Measurements from ENCODE around the gene ABCG1.

ABCG1 gene

DNA sequence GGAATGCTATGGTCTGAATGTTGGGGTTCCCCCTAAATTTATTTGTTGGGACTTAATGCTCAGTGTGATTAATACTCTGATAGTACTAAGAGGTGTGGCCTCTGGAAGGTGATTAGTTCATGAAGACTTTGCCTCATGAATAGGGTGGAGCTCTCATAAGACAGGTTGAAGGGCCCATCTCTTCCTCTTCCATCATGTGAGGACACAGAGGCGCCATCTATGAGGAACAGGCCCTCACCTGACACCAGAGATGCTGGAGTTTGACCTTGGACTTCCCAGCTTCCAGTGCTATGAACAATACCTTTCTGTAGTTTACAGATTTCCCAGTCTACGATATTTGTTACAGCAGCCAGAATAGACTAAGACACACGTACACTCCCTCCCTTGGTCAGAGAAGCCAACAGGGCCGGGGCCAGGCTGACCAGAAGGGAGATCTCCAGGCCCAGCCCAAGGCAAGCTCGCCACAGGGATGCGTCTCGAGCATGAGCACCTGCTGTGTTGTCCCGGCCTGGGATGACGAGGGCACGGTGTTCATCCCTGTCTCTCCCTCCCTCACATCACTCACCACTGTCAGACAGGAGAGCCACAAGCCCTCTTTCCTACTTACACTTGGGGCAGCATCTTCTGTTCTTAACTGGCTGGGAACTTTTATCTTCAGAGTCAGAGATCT is 4.7 kb upstream of the ABCG1 start:
- no peak for DNase-seq (ENCODE audit: low read depth in 1 of 2, low spot score in 1 of 2)

DNA sequence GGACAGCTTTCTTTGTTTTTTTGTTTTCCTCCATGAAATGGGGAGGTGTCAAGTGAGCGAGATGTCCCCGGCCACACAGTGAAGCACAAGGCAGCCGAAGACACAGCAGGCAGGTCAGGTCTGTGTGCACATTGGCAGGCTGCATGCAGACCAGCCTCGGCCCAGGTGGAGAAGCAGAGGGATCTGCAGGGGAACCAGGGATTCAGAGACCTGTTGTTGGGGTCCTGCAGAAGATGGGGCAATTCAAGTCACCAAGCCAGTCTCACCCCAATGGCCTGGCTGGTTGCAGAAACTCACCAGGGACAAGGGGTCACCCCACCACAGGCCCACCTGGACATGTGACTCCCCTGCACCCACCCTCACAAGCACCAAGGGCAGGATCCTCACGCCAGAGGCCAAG is 4.0 kb upstream of the ABCG1 start:
- DNase-seq (ENCODE audit: low read depth in 1 of 2, low spot score in 1 of 2), result no peak

DNA sequence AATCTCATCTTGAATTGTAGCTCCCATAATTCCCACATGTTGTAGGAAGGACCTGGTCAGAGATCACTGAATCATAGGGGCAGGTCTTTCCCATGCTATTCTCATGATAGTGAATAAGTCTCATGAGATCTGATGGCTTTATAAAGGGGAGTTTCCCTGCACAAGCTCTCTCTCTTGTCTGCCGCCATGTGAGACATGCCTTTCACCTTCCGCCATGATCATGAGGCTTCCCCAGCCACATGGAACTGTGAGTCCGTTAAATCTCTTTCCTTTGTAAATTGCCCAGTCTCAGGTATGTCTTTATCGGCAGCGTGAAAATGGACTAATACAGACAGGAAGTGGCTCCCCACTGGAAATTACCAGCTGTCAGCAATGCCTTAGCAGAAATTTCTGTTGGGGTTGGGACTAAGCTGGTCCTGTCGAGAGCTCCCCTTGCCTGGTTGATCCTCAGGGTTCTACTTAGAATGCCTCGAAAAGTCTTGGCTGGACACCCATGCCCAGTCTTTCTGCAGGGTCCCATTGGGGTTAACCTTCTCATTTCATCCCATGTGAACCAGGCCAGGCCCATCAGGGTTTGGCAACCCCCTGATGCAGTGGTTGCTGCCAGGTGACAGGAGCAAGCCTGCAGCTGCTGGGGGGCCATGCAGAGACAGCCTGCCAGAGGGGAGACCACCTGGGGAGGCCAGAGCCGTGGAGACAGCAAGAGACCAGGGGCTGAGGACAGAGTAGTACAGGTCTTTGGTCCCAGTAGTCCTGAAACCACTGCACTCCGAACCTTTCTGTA is 2.8 kb upstream of the ABCG1 start:
- DNase-seq (ENCODE audit: low read depth in 1 of 2, low spot score in 1 of 2), result no peak

DNA sequence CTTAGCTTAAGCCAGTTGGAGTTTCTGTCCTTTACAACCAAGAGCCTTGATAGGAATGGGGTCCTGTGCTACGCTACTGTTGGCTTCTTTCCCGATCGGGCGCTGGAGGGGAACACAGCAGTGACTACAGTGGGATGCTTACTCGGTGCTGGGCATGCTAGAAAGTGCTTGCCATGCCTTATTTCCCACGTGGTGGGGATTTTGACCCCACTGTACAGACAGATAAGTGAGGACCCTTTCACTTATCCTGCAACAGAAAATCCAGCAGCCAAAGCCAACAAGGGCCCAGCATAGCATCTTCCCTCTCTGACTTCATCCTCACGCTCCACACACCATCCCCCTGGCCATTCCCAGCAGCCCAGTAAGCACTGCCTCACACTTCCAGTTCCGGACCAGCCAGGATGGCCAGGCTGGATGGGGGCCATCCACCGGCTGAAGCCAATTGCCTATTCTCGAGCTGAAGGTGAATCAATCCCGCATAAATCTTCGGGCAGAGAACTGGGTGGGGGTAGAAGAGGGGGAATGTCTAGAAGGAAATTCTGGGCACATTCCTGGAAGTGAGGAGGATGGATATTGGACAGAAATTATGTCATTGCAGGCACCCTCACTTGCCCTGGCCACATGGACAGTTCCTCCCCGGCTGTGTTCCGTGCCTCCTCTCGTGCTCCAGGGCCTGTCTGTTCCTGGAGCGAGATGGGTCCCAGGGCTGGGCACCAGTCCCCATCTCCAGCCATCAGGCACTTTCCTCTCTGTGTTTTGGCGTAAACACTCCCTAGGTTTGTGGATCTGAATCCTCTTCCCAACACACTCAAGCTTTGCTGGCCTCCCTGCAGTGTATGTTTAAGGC is 2.0 kb upstream of the ABCG1 start:
- no peak for DNase-seq (ENCODE audit: low read depth in 1 of 2, low spot score in 1 of 2)

DNA sequence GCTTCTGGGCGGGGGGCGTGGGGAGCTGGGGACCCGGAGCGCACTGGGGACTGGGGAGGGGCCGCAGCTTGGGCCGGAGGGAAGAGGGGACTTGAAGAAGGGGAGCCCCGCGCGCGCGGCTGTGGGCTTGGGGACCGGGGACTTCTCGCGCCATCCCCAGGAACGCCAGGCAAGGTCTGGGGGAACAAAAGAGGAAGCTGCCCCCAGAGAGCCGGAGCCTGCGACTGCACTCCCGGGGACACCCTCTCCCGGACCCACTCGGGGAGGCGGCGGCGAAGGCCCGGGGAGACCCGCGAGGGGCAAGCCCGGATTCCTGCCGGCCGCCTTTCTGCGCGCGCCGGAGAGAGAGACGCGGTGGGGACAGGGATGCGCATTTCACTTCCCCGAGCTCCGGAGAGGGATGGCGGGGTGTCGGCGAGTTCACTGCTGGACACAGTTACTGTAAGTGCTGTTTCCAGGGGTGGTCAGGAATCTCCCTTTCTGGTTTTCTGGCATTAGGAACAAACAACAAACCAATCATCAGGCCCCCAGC is 732 bp downstream of the ABCG1 start:
- DNase-seq (ENCODE audit: low read depth in 1 of 2, low spot score in 1 of 2), result no peak

DNA sequence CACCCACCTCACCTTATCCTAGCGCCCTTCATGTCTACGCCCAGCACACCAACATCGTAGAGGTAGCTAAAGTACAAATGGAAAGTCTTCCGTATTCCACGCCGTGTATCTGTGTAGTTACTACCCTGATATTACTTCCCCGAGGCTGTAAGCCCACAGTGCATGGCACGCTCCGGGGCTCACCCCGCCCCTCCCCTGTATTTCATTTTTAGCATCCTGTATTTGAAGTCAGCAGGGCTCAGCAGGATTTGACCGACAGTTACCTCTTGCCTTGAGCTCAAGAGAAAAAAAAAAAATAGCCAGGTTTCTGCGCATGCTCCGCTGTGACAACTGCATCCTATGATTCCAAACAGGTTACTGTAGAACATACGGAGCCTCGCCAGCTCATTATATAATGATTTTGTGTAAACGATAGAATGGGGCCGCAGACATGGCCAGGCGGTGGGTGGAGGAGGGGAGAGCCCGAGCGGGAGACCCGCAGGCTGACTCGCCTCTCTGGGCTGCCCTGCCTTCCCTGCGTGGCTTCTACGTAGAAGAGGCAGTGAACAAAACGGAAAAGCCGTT is 1.3 kb downstream of the ABCG1 start:
- peak; percentile 38 to 39 for DNase-seq (ENCODE audit: low read depth in 1 of 2, low spot score in 1 of 2)

DNA sequence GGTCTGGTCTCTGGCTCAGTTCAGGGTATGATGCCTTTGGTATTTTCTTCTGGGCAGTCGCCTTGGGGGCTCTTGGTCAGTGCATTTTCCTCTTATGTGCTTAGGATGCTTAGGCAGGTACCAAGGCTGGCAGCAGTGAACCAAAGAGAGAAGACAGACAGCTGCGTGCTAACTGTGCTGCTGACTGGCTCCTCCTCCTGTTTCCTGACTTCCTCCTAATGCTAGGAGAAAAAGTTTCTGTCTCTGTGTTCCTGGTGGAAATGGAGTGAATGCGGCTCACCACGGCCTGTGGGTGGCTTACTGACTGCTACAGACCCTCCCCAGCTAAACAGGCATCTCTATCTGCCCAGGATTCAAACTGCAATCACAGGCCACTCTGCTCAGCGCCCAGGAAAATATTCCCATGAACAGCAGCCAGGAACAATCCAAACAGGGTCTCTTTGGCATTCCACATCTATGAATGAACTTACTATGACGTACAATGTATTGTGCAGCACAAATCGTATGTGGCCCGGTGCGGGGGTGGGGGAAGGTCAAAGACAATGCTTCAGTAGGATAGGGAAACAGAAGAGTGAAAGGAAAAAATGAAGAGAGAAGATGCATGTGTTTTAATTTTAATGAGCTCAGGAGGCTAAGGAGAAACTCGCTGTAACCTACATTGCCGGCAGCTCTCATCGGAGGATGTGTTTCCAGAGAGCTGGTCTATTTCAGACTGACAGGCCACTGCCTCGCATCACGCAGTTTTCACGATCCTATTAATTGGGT is 2.8 kb downstream of the ABCG1 start:
- DNase-seq (ENCODE audit: low read depth in 1 of 2, low spot score in 1 of 2), result no peak

DNA sequence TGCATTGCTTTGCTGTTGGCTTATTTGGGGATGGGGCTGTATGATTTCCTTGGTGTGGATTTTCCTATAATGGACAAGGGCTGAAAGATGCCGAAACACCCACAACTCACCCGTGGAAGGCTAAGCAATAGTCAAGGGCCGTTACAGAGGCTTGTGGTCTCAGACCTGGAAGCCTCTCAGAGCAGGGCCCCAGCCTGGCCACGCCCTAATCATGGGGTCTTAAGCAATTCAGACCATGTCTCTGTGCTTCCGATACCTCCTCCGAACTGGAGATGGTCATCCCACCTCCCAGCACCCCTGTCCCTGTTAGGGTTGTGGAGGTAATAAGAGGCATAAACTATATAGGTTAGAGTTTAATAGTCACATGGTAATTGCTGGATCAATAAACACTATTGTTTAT is 3.4 kb downstream of the ABCG1 start:
- DNase-seq (ENCODE audit: low read depth in 1 of 2, low spot score in 1 of 2), result no peak

DNA sequence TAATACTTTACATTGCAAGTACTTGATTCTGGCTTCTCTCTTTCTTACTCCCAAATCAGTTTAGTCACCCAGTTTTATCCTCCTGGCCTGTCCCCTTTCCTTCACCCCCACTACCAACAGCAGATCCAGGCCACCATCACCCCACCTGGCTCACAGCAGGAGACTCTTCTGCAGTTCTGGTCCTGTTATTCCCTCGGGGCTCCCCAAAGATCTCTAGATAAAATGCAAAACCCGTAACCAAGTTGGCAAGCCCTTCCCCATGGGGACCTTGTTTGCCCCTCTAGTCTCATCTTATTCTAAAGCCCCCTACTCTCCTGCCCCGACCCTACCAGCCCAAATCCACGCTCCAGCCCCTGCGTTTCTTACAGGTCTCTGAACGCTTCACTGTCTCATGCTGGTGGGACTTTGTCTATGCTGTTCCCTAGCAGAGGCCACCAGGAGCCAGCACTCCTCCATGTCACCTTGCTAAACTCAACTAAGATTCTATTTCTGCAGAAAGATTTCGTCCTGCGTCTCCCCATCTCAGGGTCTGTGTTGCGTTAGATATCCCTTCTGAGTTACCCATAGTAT is 4.0 kb downstream of the ABCG1 start:
- DNase-seq (ENCODE audit: low read depth in 1 of 2, low spot score in 1 of 2), result no peak

DNA sequence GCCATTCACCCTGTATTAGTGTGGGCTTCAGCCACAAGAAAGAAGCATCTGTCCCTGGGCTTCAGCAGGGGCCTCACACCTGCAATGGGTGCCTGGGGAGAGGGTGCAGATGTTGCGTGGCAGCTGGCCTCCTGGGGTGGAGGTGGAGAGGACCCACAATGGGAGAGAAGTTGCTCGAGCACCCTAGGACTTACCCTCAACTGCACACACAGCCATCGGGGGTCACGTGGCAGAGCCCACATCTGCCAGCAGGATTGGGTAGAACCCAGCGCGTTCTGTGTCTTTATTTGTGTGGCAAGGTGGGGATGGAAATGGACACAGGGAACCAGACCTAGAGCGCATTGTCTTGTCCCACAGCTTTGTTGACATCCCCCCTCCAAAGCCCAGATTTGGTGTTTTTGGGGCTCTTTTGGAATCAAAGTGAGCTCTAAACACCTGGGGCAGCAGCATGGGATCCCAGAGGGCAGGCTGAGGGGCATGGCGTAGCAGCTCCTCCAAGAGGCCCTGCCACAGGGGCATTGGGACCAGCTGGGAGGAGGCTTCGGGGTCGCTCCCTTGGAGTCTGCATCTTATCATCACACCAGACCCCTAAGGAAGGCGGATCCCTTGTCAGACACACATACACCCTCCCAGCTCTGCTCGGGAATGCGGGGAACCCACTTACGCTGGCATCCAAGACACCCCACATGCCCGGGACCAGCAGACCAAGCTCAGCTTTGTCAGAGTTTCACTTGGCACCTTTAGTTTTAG is 5.1 kb downstream of the ABCG1 start:
- no peak for DNase-seq (ENCODE audit: low read depth in 1 of 2, low spot score in 1 of 2)

DNA sequence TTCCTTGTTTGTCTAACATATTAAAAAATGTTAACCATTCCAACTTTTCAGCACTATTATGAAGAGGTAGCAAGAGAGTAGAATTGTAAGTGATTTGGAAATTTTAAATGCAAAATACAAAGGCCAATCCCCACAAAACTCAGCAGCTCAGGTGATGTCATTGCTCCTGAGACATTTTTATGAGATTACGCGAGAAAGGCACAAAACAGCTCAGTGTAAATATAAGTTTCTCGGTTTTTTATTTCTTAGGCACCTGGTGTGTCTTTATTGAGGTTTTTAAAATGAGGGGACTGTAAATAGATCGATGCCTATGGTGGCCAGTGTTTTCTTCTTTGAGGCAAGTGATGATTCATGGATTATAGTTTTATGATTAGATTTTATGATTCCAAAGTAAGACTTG is 6.1 kb downstream of the ABCG1 start:
- no peak for DNase-seq (ENCODE audit: low read depth in 1 of 2, low spot score in 1 of 2)

DNA sequence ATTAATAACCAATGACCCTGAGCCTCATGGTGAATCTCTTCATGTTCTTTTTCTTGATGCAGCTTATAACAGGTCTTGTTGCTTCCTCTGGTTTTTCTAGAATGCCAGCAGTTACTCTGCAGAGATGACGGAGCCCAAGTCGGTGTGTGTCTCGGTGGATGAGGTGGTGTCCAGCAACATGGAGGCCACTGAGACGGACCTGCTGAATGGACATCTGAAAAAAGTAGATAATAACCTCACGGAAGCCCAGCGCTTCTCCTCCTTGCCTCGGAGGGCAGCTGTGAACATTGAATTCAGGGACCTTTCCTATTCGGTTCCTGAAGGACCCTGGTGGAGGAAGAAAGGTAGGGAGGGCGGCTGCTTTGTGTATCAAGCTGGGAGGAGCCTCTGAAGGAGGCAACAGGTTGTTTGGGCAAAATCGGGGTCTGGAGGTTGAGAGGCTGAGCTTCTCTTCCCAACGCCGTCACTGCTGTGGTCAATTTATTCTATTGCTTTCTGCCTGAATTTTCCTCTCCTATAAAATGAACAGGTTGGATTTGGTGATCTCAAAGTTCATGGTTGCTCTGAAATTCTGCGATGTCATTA is 6.7 kb downstream of the ABCG1 start:
- DNase-seq (ENCODE audit: low read depth in 1 of 2, low spot score in 1 of 2), result no peak

DNA sequence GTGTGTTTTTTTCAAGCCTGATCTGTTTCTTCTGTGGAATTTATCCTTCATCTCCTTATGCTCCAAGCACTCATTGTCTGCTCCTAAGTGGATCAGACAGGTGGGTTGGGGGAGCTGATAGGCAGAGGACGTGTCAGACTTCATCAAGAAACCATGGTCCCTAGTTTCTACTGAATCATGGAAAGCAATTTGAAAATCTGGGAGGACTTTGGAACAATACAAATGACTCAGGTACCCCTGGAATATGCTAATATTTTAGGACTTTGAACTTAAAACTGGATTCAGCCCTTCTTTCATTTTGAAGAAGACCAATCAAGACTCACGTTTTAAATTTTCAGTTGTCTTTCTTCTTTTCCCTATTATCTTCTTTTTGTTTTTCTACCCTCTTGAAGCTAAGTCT is 7.7 kb downstream of the ABCG1 start:
- DNase-seq (ENCODE audit: low read depth in 1 of 2, low spot score in 1 of 2), result no peak

DNA sequence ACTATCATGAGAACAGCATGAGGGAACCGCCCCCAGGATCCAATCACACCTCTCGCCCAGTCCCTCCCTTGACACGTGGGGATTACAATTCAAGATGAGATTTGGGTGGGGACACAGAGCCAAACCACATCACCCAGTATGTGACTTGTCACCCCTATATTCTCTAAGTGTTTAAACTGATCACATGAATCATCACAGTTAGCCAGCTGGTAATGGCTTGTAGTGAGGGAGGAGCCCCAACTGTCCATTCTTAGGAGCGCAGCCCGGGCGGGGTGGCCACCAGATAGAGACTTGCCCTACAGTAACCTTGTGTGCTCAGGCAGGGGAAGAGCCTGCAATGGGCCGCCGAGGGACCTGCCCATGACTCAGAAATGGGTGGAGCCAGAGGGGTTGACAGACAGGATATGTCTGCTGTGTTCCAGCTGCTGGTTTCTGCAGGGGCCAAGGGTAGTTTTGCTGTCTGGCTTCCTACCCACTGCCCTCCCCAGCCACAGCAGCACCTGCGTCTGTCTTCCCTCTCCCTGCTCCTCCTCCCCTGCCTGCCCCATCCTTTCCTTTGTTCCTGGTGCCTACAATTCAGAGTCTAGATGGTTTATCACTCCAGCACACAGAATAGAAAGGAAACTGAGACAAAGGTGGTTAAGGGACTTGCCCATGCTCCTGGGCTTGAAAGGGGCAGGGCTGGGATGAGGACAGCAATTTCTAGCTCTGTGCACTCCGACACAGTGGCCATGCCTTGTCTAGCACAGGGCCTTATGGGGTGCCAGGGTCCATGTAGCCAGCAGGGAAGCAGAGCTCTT is 9.2 kb downstream of the ABCG1 start:
- peak; percentile 77 to 83 for DNase-seq (ENCODE audit: low read depth in 1 of 2, low spot score in 1 of 2)

DNA sequence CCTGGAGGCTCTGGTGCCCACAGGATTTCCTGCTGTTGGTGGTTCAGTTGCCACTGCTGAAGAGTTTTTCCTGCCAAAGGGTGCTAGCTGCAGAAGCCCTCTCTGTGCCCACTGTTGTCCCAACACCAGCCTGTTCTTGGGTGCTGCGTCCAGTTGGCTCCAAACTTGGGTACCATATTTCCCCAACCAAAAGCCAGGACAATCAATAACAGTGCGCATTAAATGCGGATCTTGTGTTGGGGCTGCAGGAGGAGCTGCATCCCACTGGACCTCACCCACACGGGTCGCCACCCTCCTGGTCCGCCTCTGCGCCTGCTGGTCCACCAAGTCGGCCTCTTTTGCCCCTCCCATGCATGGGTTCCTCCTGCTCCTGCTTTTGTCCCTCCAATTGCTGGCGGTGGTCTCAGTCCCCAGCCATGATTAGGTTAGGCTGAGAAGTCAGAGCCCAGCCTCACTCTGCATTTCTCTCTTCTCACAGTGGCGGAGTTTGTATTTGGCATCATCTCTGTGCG is 9.8 kb downstream of the ABCG1 start:
- no peak for DNase-seq (ENCODE audit: low read depth in 1 of 2, low spot score in 1 of 2)

DNA sequence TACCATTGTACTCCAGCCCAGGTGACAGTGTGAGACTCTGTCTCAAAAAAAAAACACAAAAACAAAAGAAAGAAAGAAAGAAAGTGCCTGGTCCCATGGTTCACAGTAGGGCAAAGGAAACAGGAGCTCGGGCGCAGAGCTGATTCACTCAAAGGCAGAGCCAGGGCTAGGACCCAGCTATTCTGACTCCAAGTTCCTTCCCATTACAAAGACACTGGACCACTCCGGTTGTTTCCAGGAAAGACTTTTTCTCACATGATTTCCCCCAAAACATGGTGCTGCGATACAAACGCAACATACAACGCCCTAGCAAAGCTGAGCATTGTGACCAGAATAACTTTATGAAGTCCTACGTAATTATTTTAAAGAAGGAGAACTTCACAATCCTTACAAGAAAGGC is 10.7 kb downstream of the ABCG1 start:
- DNase-seq (ENCODE audit: low read depth in 1 of 2, low spot score in 1 of 2), result no peak

DNA sequence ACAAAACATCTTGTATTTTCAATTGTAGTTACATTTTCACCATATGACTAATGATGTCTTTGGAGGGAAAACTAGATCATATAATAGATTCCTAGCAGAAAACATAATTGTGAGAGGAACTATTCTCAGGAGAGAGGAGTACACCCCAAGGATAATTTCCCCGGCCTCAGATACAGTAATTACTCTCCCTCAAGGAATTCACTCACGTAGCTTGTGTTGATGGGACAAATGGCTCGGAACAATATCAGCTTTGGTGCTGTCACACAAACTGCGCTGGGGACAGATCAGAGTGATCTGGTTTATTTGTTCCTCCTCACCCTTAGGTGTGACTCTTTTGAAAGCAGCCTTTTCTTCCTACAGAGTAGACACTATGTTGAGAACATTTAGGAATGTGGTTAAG is 11.2 kb downstream of the ABCG1 start:
- DNase-seq (ENCODE audit: low read depth in 1 of 2, low spot score in 1 of 2), result no peak

DNA sequence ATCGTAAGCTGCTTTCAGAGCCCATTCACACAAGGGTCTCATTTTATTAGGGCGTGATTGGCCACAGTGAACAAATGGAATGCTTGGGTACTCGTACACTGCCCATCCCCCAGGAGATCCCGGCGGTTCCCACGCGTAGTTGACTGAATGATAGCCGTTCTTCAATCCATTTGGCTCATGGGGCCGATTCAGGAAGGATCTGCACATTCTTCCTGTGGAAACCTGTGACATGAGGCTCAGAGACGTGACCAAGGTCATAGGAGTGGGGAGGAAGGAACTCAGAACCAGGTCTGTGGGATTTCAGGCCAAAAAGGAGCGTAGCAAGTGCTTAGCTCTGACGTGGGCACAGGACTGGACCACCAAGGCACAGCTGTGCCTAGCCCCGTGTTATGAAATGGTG is 11.7 kb downstream of the ABCG1 start:
- no peak for DNase-seq (ENCODE audit: low read depth in 1 of 2, low spot score in 1 of 2)
